ENCODE measurements around the gene COMT. TPM values are rescaled to one million over a fixed set of nuclear protein-coding genes. Genes with fewer than 3 reads are reported as not detected.

COMT gene
- total RNA-seq, 2 experiments from 2014 or later = 11.3 to 11.4 TPM

- Histone ChIP-seq H3K27ac (ENCODE audit: low read depth in 1 of 2, low read length in 2 of 2) (no peak overlapping the region), H3K4me1 (ENCODE audit: insufficient read depth, low read length) (no peaks in the 10 kb centered on the region), H3K36me3 (ENCODE audit: insufficient read depth, low read length) (no peaks in the 10 kb centered on the region), H3K4me3 (ENCODE audit: low read length) (no peak overlapping the region), H3K9me3 (ENCODE audit: control insufficient read depth in 1 of 2, insufficient read depth in 1 of 2, low read length in 2 of 2) (peaks cover 0 to 3% of the 10 kb centered on the region in 2 experiments), H3K27me3 (ENCODE audit: control insufficient read depth in 1 of 2, insufficient read depth in 2 of 2, low read length in 2 of 2) (no peaks in the 10 kb centered on the region)
- no peaks in the 10 kb centered on the region for H3K4me1 Mint-ChIP-seq (ENCODE audit: low read depth)
- H3K4me3 Mint-ChIP-seq = peak overlapping the region; percentile 6
- ChIA-PET POLR2A (no interaction called here), CTCF (no interaction called here)
- H3K27ac Mint-ChIP-seq = no peak overlapping the region
- TF ChIP-seq, protein P1, sequence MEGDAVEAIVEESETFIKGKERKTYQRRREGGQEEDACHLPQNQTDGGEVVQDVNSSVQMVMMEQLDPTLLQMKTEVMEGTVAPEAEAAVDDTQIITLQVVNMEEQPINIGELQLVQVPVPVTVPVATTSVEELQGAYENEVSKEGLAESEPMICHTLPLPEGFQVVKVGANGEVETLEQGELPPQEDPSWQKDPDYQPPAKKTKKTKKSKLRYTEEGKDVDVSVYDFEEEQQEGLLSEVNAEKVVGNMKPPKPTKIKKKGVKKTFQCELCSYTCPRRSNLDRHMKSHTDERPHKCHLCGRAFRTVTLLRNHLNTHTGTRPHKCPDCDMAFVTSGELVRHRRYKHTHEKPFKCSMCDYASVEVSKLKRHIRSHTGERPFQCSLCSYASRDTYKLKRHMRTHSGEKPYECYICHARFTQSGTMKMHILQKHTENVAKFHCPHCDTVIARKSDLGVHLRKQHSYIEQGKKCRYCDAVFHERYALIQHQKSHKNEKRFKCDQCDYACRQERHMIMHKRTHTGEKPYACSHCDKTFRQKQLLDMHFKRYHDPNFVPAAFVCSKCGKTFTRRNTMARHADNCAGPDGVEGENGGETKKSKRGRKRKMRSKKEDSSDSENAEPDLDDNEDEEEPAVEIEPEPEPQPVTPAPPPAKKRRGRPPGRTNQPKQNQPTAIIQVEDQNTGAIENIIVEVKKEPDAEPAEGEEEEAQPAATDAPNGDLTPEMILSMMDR (IDR thresholded peaks at IDR 0.05) = no peak
- H3K27me3 Mint-ChIP-seq = no peaks in the 10 kb centered on the region
- peaks cover 4% of the 10 kb centered on the region for H3K9me3 Mint-ChIP-seq
- intact Hi-C loops (cut with DNase I, micrococcal nuclease) = no loop called here
- H3K36me3 Mint-ChIP-seq (ENCODE audit: low read depth) = no peaks in the 10 kb centered on the region
- no peak for DNase-seq
- no peak for ATAC-seq (ENCODE audit: poor library complexity)
Observed at GRCh38 chr22:20008221-20008995, 66.8 kb downstream of the COMT start.

DNA sequence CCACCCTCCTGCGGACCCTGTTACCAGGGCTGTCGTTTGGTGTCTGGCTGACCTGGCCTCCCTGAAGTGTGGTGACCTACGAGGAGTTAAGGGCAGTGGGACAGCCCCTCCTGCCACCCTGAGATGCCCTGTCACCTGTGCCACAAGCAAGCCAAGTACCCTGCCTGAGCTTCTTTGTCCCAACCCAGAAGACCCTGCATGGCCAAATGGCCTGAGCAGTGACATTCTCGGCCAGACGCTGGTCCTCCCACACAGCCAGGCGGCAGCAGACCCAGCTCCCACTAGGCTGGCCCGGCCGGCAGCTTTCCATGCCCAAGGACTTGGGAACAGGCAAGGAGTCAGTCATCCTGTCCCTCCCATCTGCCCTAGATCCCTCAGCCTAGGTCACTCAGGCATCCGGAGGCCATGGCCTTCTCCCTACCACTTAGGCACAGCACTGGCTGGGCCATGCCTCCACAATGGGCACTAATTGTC, 67.5 kb downstream of the COMT start:
- ChIA-PET CTCF (no interaction called here), POLR2A (no interaction called here)
- TF ChIP-seq, protein P1 (IDR thresholded peaks at IDR 0.05) = no peak
- Histone ChIP-seq H3K36me3 (ENCODE audit: insufficient read depth, low read length) (no peaks in the 10 kb centered on the region), H3K4me1 (ENCODE audit: insufficient read depth, low read length) (no peaks in the 10 kb centered on the region), H3K4me3 (ENCODE audit: low read length) (no peak overlapping the region), H3K27ac (ENCODE audit: low read depth in 1 of 2, low read length in 2 of 2) (no peak overlapping the region), H3K9me3 (ENCODE audit: control insufficient read depth in 1 of 2, insufficient read depth in 1 of 2, low read length in 2 of 2) (no peaks in the 10 kb centered on the region), H3K27me3 (ENCODE audit: control insufficient read depth in 1 of 2, insufficient read depth in 2 of 2, low read length in 2 of 2) (no peaks in the 10 kb centered on the region)
- no peak for DNase-seq
- no peaks in the 10 kb centered on the region for H3K27me3 Mint-ChIP-seq
- ATAC-seq (ENCODE audit: poor library complexity) = no peak
- H3K9me3 Mint-ChIP-seq = no peaks in the 10 kb centered on the region
- no peaks in the 10 kb centered on the region for H3K4me1 Mint-ChIP-seq (ENCODE audit: low read depth)
- intact Hi-C loops (cut with DNase I, micrococcal nuclease) = no loop called here
- H3K36me3 Mint-ChIP-seq (ENCODE audit: low read depth) = no peaks in the 10 kb centered on the region
- no peak overlapping the region for H3K27ac Mint-ChIP-seq
- no peak overlapping the region for H3K4me3 Mint-ChIP-seq

- DNase-seq (no peak), ATAC-seq (ENCODE audit: poor library complexity) (no peak)
- no peaks in the 10 kb centered on the region for H3K27me3 ChIP-seq (ENCODE audit: control insufficient read depth in 1 of 2, insufficient read depth in 2 of 2, low read length in 2 of 2)
- H3K4me3 Mint-ChIP-seq = no peak overlapping the region
- H3K36me3 Mint-ChIP-seq (ENCODE audit: low read depth) = no peaks in the 10 kb centered on the region
- ChIA-PET POLR2A (no interaction called here), CTCF (no interaction called here)
- intact Hi-C loops (cut with DNase I, micrococcal nuclease) = loop anchor here in 1 of 2 experiments (10.0 kb wide), 2 partner anchors 155 to 385 kb away; partner anchors contain the start of genes GNB1L, RTL10 and ZNF74
- H3K36me3 ChIP-seq (ENCODE audit: insufficient read depth, low read length) = no peaks in the 10 kb centered on the region
- no peaks in the 10 kb centered on the region for H3K4me1 ChIP-seq (ENCODE audit: insufficient read depth, low read length)
- H3K4me1 Mint-ChIP-seq (ENCODE audit: low read depth) = no peaks in the 10 kb centered on the region
- no peaks in the 10 kb centered on the region for H3K9me3 ChIP-seq (ENCODE audit: control insufficient read depth in 1 of 2, insufficient read depth in 1 of 2, low read length in 2 of 2)
- H3K27ac Mint-ChIP-seq = no peak overlapping the region
- no peaks in the 10 kb centered on the region for H3K9me3 Mint-ChIP-seq
- H3K27ac ChIP-seq (ENCODE audit: low read depth in 1 of 2, low read length in 2 of 2) = no peak overlapping the region
- no peaks in the 10 kb centered on the region for H3K27me3 Mint-ChIP-seq
- H3K4me3 ChIP-seq (ENCODE audit: low read length) = no peak overlapping the region
- TF ChIP-seq, protein P1 (IDR thresholded peaks at IDR 0.05) = no peak
Observed at GRCh38 chr22:20009582-20010306, 68.2 kb downstream of the COMT start.

Data from CD4-positive, alpha-beta T cell (primary cell).